DMS 273 treated with DMSO at 0.1 percent for 48 hours (cell line): ENCODE results near the gene SLPI.

Source experiments
- DNase-seq: peaks from one replicate; lab custom pipeline; 2025; lab: John Stamatoyannopoulos, UW

SLPI gene

GRCh38 chr20:45212836-45213235 lies 41.5 kb downstream of the SLPI start:
- DNase-seq, result no peak

GRCh38 chr20:45211569-45212474 lies 42.5 kb downstream of the SLPI start:
- DNase-seq, result no peak

- DNase-seq, result no peak
Measured at GRCh38 chr20:45209924-45210323, 44.4 kb downstream of the SLPI start.

GRCh38 chr20:45206725-45207124 lies 47.6 kb downstream of the SLPI start, which contains the start of gene SEMG1:
Gene SEMG1, plus strand, starts transcription at chr20:45207033. Its CDS starts 21 bp downstream, at chr20:45207054.
- DNase-seq, result no peak
